Measurements from ENCODE around the gene PCSK5.

- no peak for TF ChIP-seq CTCF (IDR thresholded peaks at IDR 0.05; ENCODE audit: control extremely low read depth in 1 of 3, insufficient read depth in 1 of 3, low read depth in 1 of 3, low read length in 3 of 3)
- TF ChIP-seq EGR1 (IDR thresholded peaks at IDR 0.05; ENCODE audit: borderline replicate concordance, low read depth, low read length) = no peak
- TF ChIP-seq POU5F1 (IDR thresholded peaks at IDR 0.05; ENCODE audit: low read depth, low read length) = no peak
- TF ChIP-seq TAF1 (IDR thresholded peaks at IDR 0.05; ENCODE audit: low read depth, low read length) = no peak
- no peak for TF ChIP-seq CBX8 (IDR thresholded peaks at IDR 0.05; ENCODE audit: borderline replicate concordance, low read depth, low read length)
- TF ChIP-seq EZH2 (IDR thresholded peaks at IDR 0.05; ENCODE audit: low read depth, low read length, severe bottlenecking) = no peak
These were observed 376.3 kb downstream of the PCSK5 start for GRCh38 chr9:76266649-76267283.
